ENCODE results near the gene SMIM10L1. TPM values are rescaled to one million over a fixed set of nuclear protein-coding genes. Genes with fewer than 3 reads are reported as not detected.

SMIM10L1 gene
- total RNA-seq (1 to 10 TPM; 4.9 to 6.3 TPM), polyA plus RNA-seq (1 to 10 TPM; 6.0 to 6.3 TPM)

- Histone ChIP-seq H3K9me3 (ENCODE audit: control insufficient read depth in 4 of 4, low read length in 3 of 4) (no peaks in the 10 kb centered on the region), H3K27me3 (ENCODE audit: control insufficient read depth in 4 of 4, insufficient read depth in 4 of 4, low read length in 3 of 4) (no peaks in the 10 kb centered on the region), H3K27ac (ENCODE audit: low read depth in 1 of 2, low read length in 2 of 2) (peak within 1 kb of the TSS; percentile 82 to 92), H3K9ac (ENCODE audit: low read depth in 1 of 2, low read length in 2 of 2) (peak within 1 kb of the TSS; percentile 81 to 94), H3K4me1 (ENCODE audit: control insufficient read depth in 4 of 4, insufficient read depth in 4 of 4, low read length in 3 of 4) (peaks cover 6 to 29% (median 15%) of the 10 kb centered on the region in 4 donors), H3K4me3 (ENCODE audit: low read depth in 1 of 3, low read length in 3 of 3) (peak within 1 kb of the TSS; percentile 71 to 98 (median 72)), H3K36me3 (ENCODE audit: control insufficient read depth in 4 of 4, insufficient read depth in 3 of 4, low read depth in 1 of 4, low read length in 3 of 4) (no peaks in the 10 kb centered on the region)
- TF ChIP-seq RAD21 (IDR thresholded peaks at IDR 0.05) = peak; percentile 13 to 51
- peak; percentile 98 for TF ChIP-seq YY1 (IDR thresholded peaks at IDR 0.05)
- no peak for TF ChIP-seq FOXA2 (IDR thresholded peaks at IDR 0.05)
- TF ChIP-seq MAX (IDR thresholded peaks at IDR 0.05) = no peak
- no peak for TF ChIP-seq HNF4A (conservative IDR thresholded peaks at IDR 0.05)
- TF ChIP-seq SP1 (IDR thresholded peaks at IDR 0.05) = peak; percentile 7
- TF ChIP-seq JUND (IDR thresholded peaks at IDR 0.05) = peak in 1 of 2 donors; percentile 40
- no peak for TF ChIP-seq FOXA1 (IDR thresholded peaks at IDR 0.05)
- no peak for TF ChIP-seq ATF3 (IDR thresholded peaks at IDR 0.05)
- no peak for TF ChIP-seq TAF1 (conservative IDR thresholded peaks at IDR 0.05)
- TF ChIP-seq CTCF (IDR thresholded peaks at IDR 0.05; ENCODE audit: low read depth, low read length, missing input control) = no peak
- no peak for TF ChIP-seq NR2F2 (IDR thresholded peaks at IDR 0.05)
- no peak for TF ChIP-seq REST (IDR thresholded peaks at IDR 0.05)
- TF ChIP-seq GABPA (IDR thresholded peaks at IDR 0.05 in 1 of 2, conservative IDR thresholded peaks at IDR 0.05 in 1 of 2) = peak in 1 of 2 donors; percentile 49
- no peak for TF ChIP-seq RXRA (IDR thresholded peaks at IDR 0.05)
- no peak for TF ChIP-seq EGR1 (IDR thresholded peaks at IDR 0.05; ENCODE audit: low read depth in 2 of 2)
- TF ChIP-seq HNF4G (IDR thresholded peaks at IDR 0.05) = no peak
- peak; percentile 99 for TF ChIP-seq ZBTB33 (IDR thresholded peaks at IDR 0.05)
- peak; percentile 87 for DNase-seq (ENCODE audit: low spot score)
- under 1% methylated on average over 70 of the region's 70 CpGs for WGBS
Measured at GRCh38 chr12:11171145-11171968, at the start of gene SMIM10L1. Gene SMIM10L1 (plus strand): TSS chr12:11171194. CDS start chr12:11171357, 163 bp downstream.

Data from liver (tissue), 9 donors.